Activated CD4-positive, alpha-beta T cell treated with anti-CD3 and anti-CD28 coated beads for 1 hour (primary cell): ENCODE measurements around the gene TMEM130.

Source experiments
- DNase-seq: peaks from one replicate; pipeline ENCODE4 v3.0.0-alpha.2; 2020

TMEM130 gene

DNA sequence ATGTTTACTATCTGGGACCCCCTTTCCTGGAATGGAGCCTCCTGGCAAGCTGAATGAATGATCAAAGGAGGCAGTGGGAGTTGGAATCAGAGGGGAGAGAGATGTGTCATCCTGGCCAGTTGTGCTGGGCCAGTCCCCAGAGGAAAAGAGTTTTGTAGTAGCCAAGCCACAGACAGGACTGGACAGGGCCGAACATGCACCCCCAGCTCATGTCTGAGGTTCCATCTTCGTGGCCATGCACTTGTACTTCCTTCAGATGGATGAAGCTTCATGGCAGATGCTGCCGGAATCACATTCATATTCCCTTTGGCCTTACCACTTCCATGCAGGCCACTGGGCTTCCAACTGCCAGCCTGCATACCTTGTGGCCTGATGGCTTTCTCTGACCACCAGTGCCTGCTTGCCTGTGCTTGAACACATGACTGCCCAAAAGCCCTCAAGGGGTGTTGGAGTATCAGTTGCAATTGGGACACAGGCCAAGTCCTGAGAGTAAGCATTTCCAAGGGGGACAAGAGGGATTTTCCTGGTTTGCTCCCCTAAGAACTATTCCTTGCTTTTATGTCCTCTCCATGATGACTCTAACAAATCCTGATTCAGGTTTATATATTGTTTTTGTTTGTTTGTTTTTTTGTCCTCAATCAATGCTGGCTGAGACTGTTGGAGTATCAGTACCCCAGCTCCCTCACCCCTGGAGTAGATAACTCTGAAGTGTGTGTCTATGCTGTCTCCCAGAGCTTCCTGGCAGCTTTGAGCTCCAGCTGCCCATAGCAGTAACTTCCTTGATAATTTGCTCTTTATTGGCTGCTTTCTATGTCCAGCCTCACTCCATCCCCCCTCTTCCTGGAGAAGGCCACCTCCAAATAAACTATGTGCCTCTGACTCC, 63.6 kb downstream of the TMEM130 start:
- DNase-seq = no peak

GRCh38 chr7:98802781-98803110, 67.1 kb downstream of the TMEM130 start:
- DNase-seq = no peak

GRCh38 chr7:98802088-98802780, 67.6 kb downstream of the TMEM130 start:
- DNase-seq = no peak

GRCh38 chr7:98800996-98801395, 68.8 kb downstream of the TMEM130 start:
- DNase-seq = no peak

DNA sequence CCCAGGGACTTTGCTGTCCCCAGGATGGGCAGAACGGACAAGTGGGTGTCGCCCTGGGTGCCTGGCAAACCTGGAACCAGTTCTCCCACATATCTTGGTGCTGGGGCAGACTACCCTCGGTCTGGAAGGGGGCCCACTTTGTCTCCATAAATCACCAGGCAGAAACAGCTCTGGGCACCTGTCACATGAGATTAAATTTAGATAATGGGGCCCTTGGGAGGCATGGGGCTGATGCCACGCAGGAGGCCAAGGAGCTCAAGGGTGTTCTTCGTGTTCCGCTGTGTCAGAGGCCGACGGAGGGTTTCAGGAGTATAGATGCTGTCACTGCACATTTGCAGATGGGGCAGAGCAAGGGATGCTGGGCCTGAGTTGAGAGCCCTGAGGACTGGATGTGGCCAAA, 72.7 kb downstream of the TMEM130 start:
- DNase-seq = no peak
